GM21447 (cell line): ENCODE data around the gene BRAT1.
A peak's percentile ranks its signal among the peaks of the same experiment; 100 is the strongest.
"Not testable (repeated sequence)": the region's sequence is repeated elsewhere in the genome, so short reads cannot be mapped to it uniquely, and the experiment has no call there.

ENCODE experiments used
- ATAC-seq: cut with Tn5 transposase; IDR thresholded peaks from one replicate; pipeline ENCODE4 v1.9.1; 2021; ENCODE audit not compliant: unreplicated experiment

The BRAT1 gene

DNA sequence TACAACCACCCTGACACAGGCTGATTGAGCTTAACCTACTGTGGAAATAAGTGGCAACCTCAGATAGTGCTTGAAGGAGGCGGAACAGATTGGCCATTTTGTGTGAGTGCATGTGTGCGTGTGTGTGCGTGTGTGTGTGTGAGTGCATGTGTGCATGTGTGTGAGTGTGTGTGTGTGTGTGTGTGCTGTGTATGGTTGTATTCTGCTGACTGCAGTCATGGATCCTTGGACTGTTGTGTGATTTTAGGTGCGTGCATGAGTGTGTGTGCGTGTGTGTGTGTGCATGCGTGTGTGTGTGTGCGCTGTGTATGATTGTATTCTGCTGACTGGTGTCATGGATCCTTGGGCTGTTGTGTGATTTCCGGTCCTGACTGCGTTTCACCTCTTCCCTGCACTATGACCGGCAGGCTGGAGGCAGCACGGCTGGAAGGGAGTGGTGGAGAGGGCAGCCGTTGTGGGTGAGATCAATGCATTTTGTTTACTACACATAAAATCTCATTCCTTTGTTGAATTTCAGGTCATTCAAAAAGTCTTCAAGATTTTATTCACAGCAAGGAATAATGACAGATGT lies 9.7 kb upstream of the BRAT1 start:
- no peak for ATAC-seq

- not testable (repeated sequence) for ATAC-seq
These were observed 8.6 kb upstream of the BRAT1 start for GRCh38 chr7:2563955-2564354.

DNA sequence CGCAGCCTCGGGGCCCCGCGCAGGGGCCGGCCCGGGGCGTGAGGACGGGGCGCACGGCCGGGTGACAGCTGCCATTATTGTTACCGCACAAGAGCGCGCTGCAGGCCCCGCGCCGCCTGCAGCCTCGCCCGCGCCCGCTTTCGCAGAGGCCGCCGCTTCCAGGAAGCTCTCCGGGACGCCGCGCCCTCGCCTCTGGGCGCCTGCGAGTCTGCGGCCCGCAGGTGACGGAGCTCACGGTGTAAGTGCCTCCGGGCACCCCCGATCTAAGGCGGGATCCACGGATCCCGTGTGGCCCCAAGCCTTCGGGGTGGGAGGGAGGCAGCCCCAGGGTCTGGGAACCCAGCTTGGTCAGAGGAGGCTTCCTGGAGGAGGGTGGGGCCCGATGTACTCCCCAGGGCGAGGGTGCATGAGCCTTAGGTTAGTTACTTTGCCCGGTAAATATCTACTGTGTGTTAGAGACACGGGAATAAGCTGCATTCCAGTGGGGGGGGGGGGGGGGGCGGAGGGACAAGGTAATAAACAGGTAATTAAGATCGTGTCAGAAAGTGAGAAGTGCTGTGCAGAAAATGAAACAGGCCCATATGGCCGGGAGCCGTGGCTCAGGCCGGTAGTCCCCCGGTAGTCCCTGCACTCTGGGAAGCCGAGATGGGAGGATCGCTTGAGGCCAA lies 4.1 kb upstream of the BRAT1 start:
- no peak for ATAC-seq

DNA sequence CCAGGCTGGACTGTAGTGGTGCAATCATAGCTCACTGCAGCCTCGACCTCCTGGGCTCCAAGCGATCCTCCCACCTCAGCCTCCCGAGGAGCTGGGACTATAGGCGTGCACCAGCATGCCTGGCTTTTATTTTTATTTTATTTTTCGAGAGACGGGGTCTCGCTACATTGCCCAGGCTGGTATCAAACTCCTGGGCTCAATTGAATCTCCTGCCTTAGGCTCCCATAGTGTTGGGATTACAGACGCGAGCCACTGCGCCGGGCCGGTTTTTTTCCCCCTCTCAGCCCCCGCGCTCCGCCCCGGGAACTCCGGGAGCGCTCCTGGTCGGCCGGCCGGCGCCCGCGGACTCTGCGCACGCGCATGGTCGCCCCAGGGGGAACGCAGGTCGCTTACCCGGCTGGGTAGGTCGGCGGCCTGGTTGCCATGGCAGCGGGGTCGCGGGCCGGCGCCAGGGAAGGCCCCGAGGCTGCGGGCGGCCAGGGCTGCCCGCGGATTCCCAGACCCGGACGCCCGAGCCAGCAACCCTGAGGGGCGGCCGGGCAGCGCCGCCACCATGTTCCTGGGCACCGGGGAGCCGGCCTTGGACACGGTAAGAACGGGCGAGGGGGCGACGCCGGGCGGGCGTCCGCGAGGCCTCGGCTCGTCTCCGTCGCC lies 3.4 kb upstream of the BRAT1 start, which contains the start of gene IQCE:
TSS of gene IQCE (plus strand) at position 351 of the 654 bp plus-strand sequence. CDS start at position 554, 203 bp downstream.
- ATAC-seq, result peak; percentile 39

GRCh38 chr7:2554661-2555111 lies 638 bp downstream of the BRAT1 start:
- no peak for ATAC-seq

DNA sequence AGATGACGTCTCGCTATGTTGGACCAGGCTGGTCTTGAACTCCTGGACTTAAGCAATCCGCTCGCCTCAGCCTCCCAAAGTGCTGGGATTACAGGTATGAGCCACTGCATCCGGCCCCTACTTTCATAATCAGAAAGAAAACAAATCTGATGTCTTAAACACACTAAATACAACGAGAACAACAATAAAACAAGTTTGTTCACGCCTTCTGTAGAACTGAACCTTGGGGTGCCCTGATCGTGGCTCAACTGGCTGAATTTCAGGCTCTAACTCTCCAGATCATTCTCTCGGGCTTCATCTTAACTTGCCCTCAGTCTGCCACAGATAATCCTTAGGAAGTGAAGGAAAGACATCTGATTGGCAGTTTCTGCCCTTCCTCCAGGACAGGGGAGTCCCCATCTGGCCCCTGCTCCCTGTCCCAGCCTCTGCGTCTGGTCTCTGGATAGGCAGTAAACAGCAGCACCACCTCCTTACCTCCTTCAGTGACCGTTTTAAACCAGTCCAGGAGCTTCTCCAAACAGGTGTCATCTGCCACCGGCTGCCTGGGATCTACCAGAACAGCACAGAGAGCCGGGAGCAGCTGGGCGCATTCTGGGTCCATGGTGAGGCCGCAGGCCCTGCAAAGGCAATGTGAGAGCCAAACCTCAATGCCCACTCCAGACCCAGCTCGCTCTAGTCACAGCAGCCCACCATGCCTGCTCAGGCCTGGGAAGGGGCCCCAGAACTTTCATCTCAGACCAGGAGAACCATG lies 1.3 kb downstream of the BRAT1 start:
- ATAC-seq, result no peak

DNA sequence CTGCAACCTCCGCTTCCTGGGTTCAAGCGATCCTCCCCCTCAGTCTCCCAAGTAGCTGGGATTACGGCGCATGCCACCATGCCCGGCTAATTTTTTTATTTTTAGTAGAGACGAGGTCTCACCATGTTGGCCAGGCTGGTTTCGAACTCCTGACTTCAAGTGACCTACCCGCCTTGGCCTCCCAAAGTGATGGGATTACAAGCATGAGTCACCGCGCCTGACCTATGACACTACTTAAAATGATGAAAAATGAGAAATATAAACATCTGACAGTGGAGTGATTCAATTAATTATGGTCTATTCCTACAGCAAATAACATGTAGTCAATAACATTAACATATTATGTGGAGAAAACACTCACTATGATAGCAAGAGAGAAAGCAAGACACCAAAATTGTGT lies 2.2 kb downstream of the BRAT1 start:
- no peak for ATAC-seq

GRCh38 chr7:2551418-2551817 lies 3.9 kb downstream of the BRAT1 start:
- no peak for ATAC-seq

DNA sequence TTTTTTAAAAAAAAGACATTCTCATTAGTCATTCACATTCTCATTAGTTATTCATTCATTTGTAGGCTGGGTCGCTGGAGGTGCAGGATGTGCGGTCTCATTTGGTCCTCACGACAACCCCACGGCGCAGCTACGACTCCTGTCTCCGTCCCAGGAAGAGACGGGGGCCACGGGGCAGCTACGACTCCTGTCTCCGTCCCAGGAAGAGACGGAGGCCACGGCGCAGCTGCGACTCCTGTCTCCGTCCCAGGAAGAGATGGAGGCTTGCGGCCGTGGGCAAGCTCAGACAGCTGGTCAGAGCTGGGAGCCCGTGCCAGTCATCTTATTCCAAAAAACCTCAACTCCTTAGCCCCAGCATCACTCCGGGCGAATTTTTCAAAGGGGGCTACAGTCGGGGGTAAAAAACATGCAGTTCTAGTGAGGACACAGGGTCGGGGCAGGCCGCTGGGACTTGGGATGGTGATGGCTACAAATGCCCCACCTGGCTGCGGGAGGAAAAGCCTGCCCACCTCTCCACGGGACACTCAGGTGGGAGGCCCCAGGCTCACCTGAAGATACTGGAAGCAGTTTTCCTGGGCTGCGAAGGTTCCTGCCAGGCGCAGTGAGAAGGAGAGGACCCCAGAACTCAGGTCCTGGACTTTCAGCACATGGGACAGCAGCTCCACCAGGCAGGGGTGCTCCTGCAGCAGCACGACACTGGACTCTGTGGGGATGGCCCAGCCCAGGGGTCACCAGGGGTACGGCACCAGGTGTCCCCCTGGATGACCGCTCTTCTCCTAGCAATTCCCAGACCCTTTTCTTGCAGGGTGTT lies 8.3 kb downstream of the BRAT1 start:
- ATAC-seq, result no peak

GRCh38 chr7:2545746-2546425 lies 9.4 kb downstream of the BRAT1 start:
- ATAC-seq, result no peak

GRCh38 chr7:2544541-2545188 lies 10.7 kb downstream of the BRAT1 start:
- no peak for ATAC-seq

- ATAC-seq, result no peak
These were observed 12.1 kb downstream of the BRAT1 start for GRCh38 chr7:2542916-2543871.

- no peak for ATAC-seq
These were observed 13.1 kb downstream of the BRAT1 start for GRCh38 chr7:2542011-2542915.

- no peak for ATAC-seq
These were observed 13.9 kb downstream of the BRAT1 start for GRCh38 chr7:2541291-2542010.

DNA sequence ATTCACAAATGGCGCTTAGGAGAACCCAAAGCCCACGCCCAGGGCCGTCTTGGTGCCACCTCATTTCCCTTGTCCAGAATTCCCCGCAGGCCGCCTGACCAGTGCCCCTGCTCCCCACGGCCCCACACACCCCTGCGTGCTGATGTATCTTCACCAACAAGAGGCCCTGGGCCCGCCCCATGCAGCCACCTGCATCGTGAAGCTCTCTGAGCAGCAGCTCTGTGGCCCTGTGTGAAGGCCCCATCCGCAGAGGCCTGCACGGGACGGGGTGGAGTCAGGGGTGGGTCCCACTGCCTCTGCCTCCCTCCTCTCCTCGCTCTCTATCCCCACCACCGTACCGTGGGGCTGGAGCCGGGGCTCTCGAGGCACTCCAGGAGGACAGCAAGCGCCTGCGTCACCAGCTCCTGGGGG lies 14.7 kb downstream of the BRAT1 start:
- no peak for ATAC-seq

DNA sequence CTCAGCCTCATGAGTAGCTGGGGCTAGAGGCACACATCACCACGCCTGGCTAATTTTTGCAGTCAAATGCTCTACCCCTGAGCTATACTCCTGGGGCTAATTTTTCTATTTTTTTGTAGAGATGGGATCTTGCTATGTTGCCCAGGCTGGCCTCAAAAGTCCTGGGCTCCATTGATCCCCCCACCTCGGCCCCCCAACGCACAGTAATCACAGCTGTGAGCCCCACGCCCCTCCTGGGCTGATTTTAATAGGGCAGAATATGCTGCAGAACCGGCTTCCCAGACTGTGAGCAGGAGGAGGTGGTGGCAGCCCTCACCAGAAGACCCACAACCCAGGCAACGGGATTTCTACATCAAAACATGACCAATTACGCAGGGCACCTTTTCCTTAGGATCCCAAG lies 15.2 kb downstream of the BRAT1 start:
- no peak for ATAC-seq
